HepG2 (cell line): Measurements from ENCODE around the gene MSI2. TPM values are rescaled to one million over a fixed set of nuclear protein-coding genes. Genes with fewer than 3 reads are reported as not detected.
A peak's percentile ranks its signal among the peaks of the same experiment; 100 is the strongest.

ENCODE experiments used
- AFF4 ChIP-seq: sonication (generic); formaldehyde crosslinking; IDR thresholded peaks from 2 replicates; pipeline ENCODE4 v1.4.0; 2020; ENCODE audit warnings: missing genetic modification reagents
- FUBP1 ChIP-seq: sonication (generic); formaldehyde crosslinking; IDR thresholded peaks from 2 replicates; pipeline ENCODE4 v1.5.1; 2020; ENCODE audit warnings: missing genetic modification reagents, mild to moderate bottlenecking, borderline replicate concordance
- MED13 ChIP-seq: sonication (generic); formaldehyde crosslinking; IDR thresholded peaks from 2 replicates; pipeline ENCODE4 v1.5.0; 2020; ENCODE audit warnings: missing genetic modification reagents
- NFKB2 ChIP-seq: sonication (generic); formaldehyde crosslinking; IDR thresholded peaks from 2 replicates; pipeline ENCODE4 v1.4.0; 2020; ENCODE audit warnings: missing genetic modification reagents, borderline replicate concordance
- RARA ChIP-seq: IDR thresholded peaks from 2 replicates; pipeline ENCODE4 v1.6.1; 2016; ENCODE audit warnings: missing genetic modification reagents, missing compliant biosample characterization
- RBM22 ChIP-seq: fragments of 200-400 bp; formaldehyde crosslinking; optimal IDR thresholded peaks from 2 replicates; pipeline ENCODE3; 2017; ENCODE audit warnings: mild to moderate bottlenecking, low read length, moderate library complexity
- TIGD3 ChIP-seq: sonication (generic); formaldehyde crosslinking; IDR thresholded peaks from 2 replicates; pipeline ENCODE4 v1.5.1; 2020; ENCODE audit warnings: mild to moderate bottlenecking, missing genetic modification reagents, borderline replicate concordance
- U2AF2 ChIP-seq: fragments of 200-400 bp; formaldehyde crosslinking; IDR thresholded peaks from 2 replicates; pipeline ENCODE4 v1.6.1; 2017; ENCODE audit warnings: low read depth, mild to moderate bottlenecking, low read length
- ZBTB1 ChIP-seq: sonication (generic); formaldehyde crosslinking; IDR thresholded peaks from 2 replicates; pipeline ENCODE4 v1.4.0; 2020; ENCODE audit warnings: missing genetic modification reagents, borderline replicate concordance
- ZNF12 ChIP-seq: sonication (generic); formaldehyde crosslinking; IDR thresholded peaks from 2 replicates; pipeline ENCODE4 v1.5.0; 2020; ENCODE audit warnings: missing genetic modification reagents
- ZNF18 ChIP-seq: sonication (generic); formaldehyde crosslinking; IDR thresholded peaks from 2 replicates; pipeline ENCODE4 v1.8.0; 2022; ENCODE audit warnings: mild to moderate bottlenecking, missing genetic modification reagents; ENCODE audit not compliant: insufficient replicate concordance
- ZNF251 ChIP-seq: sonication (generic); formaldehyde crosslinking; IDR thresholded peaks from 2 replicates; pipeline ENCODE4 v1.9.0; 2021; ENCODE audit warnings: mild to moderate bottlenecking, missing genetic modification reagents
- ZNF496 ChIP-seq: sonication (generic); formaldehyde crosslinking; IDR thresholded peaks from 2 replicates; pipeline ENCODE4 v1.8.1; 2023; ENCODE audit warnings: mild to moderate bottlenecking, moderate library complexity, missing genetic modification reagents; ENCODE audit not compliant: insufficient replicate concordance
- ZNF768 ChIP-seq: sonication (generic); formaldehyde crosslinking; IDR thresholded peaks from 2 replicates; pipeline ENCODE4 v1.4.0; 2020; ENCODE audit warnings: missing genetic modification reagents
- polyA plus RNA-seq, 8 experiments: library from polyadenylated mRNA; depleted of rRNA in 3 of 8; stranded (reverse) in 7 of 8; unstranded in 1 of 8; fragments of >200 nt; fragmentation: Illumina TruSeq in 4 of 8; extraction: Trizol in 4 of 8; gene quantifications; 2 replicates each; pipeline versions ENCODE4 v1.2.1 to v1.2.3, GENCODE V29; 2011 to 2016; ENCODE audit warnings: low read depth in 4 of 8, missing spikeins in 1 of 8, mixed read lengths in 1 of 8; ENCODE audit not compliant: insufficient read depth in 1 of 8
- total RNA-seq, 5 experiments: library from RNA; depleted of rRNA; stranded (reverse); fragments of >200 nt; fragmentation: Illumina TruSeq; extraction: Trizol; gene quantifications; 2 replicates each; pipeline ENCODE4 v1.2.3, GENCODE V29; 2016; ENCODE audit warnings: low read depth in 1 of 5
- TF ChIP-seq, protein P1 (sequence below): sonication (generic); formaldehyde crosslinking; IDR thresholded peaks from 2 replicates; pipeline ENCODE4 v1.9.0; 2021; ENCODE audit warnings: missing genetic modification reagents, mild to moderate bottlenecking, borderline replicate concordance
- TF ChIP-seq, protein P2 (sequence below): sonication (generic); formaldehyde crosslinking; IDR thresholded peaks from 2 replicates; pipeline ENCODE4 v1.4.0; 2020; ENCODE audit warnings: missing genetic modification reagents

The MSI2 gene
- total and polyA plus RNA-seq, 2 of the 13 experiments (the other 11 are each of a cell fraction or from before 2014, with no cell fraction given), result 77.5 to 78.4 TPM

GRCh38 chr17:57407287-57408070 lies 151.2 kb downstream of the MSI2 start (continued):
- TF ChIP-seq AFF4 (CRISPR knock-in tag), result no peak; the same call in 1 of the 2 replicates
- no peak for TF ChIP-seq ZNF251 (CRISPR knock-in tag)
- TF ChIP-seq RARA (CRISPR knock-in tag), result peak; percentile 84
- no peak for TF ChIP-seq TIGD3 (CRISPR knock-in tag)
- TF ChIP-seq NFKB2 (CRISPR knock-in tag), result peak; percentile 63; the same call in 1 of the 2 replicates
- TF ChIP-seq ZNF496 (CRISPR knock-in tag), result no peak
- peak; percentile 45 for TF ChIP-seq ZNF18 (CRISPR knock-in tag)
- TF ChIP-seq FUBP1 (CRISPR knock-in tag), result no peak
- peak; percentile 89 for TF ChIP-seq MED13 (CRISPR knock-in tag)
- TF ChIP-seq U2AF2, result no peak
- peak; percentile 38 for TF ChIP-seq RBM22
- TF ChIP-seq ZBTB1 (CRISPR knock-in tag), result no peak
- TF ChIP-seq ZNF12 (CRISPR knock-in tag), result no peak
- TF ChIP-seq ZNF768, result no peak
- TF ChIP-seq, protein P1, sequence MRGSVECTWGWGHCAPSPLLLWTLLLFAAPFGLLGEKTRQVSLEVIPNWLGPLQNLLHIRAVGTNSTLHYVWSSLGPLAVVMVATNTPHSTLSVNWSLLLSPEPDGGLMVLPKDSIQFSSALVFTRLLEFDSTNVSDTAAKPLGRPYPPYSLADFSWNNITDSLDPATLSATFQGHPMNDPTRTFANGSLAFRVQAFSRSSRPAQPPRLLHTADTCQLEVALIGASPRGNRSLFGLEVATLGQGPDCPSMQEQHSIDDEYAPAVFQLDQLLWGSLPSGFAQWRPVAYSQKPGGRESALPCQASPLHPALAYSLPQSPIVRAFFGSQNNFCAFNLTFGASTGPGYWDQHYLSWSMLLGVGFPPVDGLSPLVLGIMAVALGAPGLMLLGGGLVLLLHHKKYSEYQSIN (CRISPR knock-in tag), result no peak
- TF ChIP-seq, protein P2, sequence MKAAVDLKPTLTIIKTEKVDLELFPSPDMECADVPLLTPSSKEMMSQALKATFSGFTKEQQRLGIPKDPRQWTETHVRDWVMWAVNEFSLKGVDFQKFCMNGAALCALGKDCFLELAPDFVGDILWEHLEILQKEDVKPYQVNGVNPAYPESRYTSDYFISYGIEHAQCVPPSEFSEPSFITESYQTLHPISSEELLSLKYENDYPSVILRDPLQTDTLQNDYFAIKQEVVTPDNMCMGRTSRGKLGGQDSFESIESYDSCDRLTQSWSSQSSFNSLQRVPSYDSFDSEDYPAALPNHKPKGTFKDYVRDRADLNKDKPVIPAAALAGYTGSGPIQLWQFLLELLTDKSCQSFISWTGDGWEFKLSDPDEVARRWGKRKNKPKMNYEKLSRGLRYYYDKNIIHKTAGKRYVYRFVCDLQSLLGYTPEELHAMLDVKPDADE, result no peak
